ENCODE results near the gene MSH3.

GRCh38 chr5:80629281-80629680 is 25.2 kb upstream of the MSH3 start:
- TF ChIP-seq EP300 (IDR thresholded peaks at IDR 0.05; ENCODE audit: borderline replicate concordance), result no peak
- TF ChIP-seq TAF1 (IDR thresholded peaks at IDR 0.05; ENCODE audit: low read depth), result no peak
- TF ChIP-seq ZBTB7A (IDR thresholded peaks at IDR 0.05; ENCODE audit: low read depth), result no peak
- TF ChIP-seq EGR1 (IDR thresholded peaks at IDR 0.05), result no peak
- no peak for TF ChIP-seq MAX (IDR thresholded peaks at IDR 0.05)
- TF ChIP-seq RAD21 (IDR thresholded peaks at IDR 0.05; ENCODE audit: low read depth), result no peak
